Kidney (tissue), 14 donors: ENCODE data around the gene FHOD1. TPM values are rescaled to one million over a fixed set of nuclear protein-coding genes. Genes with fewer than 3 reads are reported as not detected.
A peak's percentile ranks its signal among the peaks of the same experiment; 100 is the strongest.

Experiments used
- DNase-seq, 5 donors: peaks; one replicate each; pipeline ENCODE4 v3.0.0-alpha.2; 2013 to 2020
- FAIRE-seq: peaks from 2 replicates; lab custom pipeline; 2012; peaks lifted over from hg19 to GRCh38; lab: Jason Lieb, UNC
- H3K27ac ChIP-seq, 2 donors: one replicate each; pipeline ENCODE4 v1.7.0; 2013; ENCODE audit warnings: low read depth in 2 of 2, low read length in 2 of 2, inconsistent platforms in 1 of 2
- H3K27me3 ChIP-seq: one replicate; pipeline ENCODE4 v1.7.1; 2013; ENCODE audit warnings: low read length, inconsistent platforms; ENCODE audit not compliant: control insufficient read depth, insufficient read depth
- H3K36me3 ChIP-seq, 3 donors: one replicate each; pipeline versions ENCODE4 v1.7.0 to v1.7.1; 2013; ENCODE audit warnings: low read length in 3 of 3, control low read depth in 1 of 3, inconsistent platforms in 1 of 3; ENCODE audit not compliant: insufficient read depth in 3 of 3, control insufficient read depth in 2 of 3
- H3K4me1 ChIP-seq, 3 donors: one replicate each; pipeline versions ENCODE4 v1.7.0 to v1.7.1; 2013; ENCODE audit warnings: low read length in 3 of 3, inconsistent platforms in 1 of 3, low read depth in 1 of 3; ENCODE audit not compliant: control insufficient read depth in 2 of 3, insufficient read depth in 2 of 3
- H3K4me3 ChIP-seq, 3 donors: one replicate each; pipeline versions ENCODE4 v1.7.0 to v1.8.1; 2013; ENCODE audit warnings: low read length in 3 of 3, control low read depth in 1 of 3, inconsistent platforms in 1 of 3
- H3K9ac ChIP-seq, 3 donors: one replicate each; pipeline versions ENCODE4 v1.7.0 to v1.7.1; 2013; ENCODE audit warnings: low read length in 3 of 3, control low read depth in 1 of 3, inconsistent platforms in 1 of 3
- H3K9me3 ChIP-seq, 3 donors: one replicate each; pipeline versions ENCODE4 v1.7.0 to v1.7.1; 2013; ENCODE audit warnings: low read length in 3 of 3, control low read depth in 1 of 3, inconsistent platforms in 1 of 3; ENCODE audit not compliant: control insufficient read depth in 2 of 3, insufficient read depth in 1 of 3
- intact Hi-C: fragments of 100-400 bp; cut with DNase I; formaldehyde crosslinking; loops from one replicate; pipeline ENCODE4 v1.11.1; 2022
- polyA plus RNA-seq: library from polyadenylated mRNA; stranded (reverse); fragments of 350-450 nt; fragmentation: Illumina TruSeq; extraction: RNeasy Lipid Tissue Mini Kit (QIAGEN cat#74804); gene quantifications from one replicate; pipeline ENCODE4 v1.2.3, GENCODE V29; 2014; ENCODE audit warnings: low read depth, low replicate concordance; ENCODE audit not compliant: insufficient read depth
- total RNA-seq: library from RNA; stranded (reverse); fragmentation: NEBNext Ultra II Directional; extraction: Animal tissue kit (Norgen Biotek cat#: 25700); gene quantifications from one replicate; pipeline ENCODE4 v1.2.1, GENCODE V29; 2021
- TF ChIP-seq, protein P1 (sequence below): IDR thresholded peaks from 3 replicates; pipeline ENCODE4 v1.5.1; 2012; ENCODE audit warnings: mild to moderate bottlenecking, moderate library complexity, borderline replicate concordance; ENCODE audit not compliant: insufficient read depth; ENCODE audit errors: extremely low read depth
- donor health status: control.
- donor health status: control.
- donor health status: control.
- donor health status: control.
- donor health status: control.
- donor health status: DM: yes; HTN: yes; CAD: no.
- donor health status: Normal renal cell carcinoma (clear cell type).

The FHOD1 gene
- total and polyA plus RNA-seq, 2 donors from 2014 or later, result 21.0 to 30.4 TPM

DNA sequence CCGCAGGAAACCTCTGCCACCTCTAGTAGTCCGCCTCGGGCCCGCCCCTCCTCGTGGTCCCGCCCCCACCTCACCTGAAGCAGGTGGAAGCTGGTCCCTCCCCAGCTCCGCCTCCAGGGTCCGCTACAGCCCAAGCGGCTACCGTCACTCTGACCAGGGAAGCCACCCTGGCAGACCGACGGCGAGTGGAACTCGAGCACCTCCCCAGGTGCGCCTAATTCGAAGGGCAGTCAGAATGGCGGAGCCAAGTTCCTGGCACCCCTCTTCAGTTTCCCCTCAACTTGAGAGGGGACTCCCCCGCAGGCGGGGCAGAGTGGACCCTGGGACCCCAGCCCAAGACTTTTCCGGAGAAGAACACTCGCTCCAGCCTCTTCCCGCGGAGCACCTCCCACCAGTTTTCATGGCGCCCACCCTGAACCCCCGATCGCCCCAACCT is 507 bp downstream of the FHOD1 start:
- Histone ChIP-seq H3K9ac (peak overlapping the region; percentile 21 to 82 (median 50)), H3K36me3 (no peaks in the 10 kb centered on the region), H3K27ac (peak overlapping the region; percentile 71 to 89), H3K4me1 (peaks cover 0 to 23% (median 9%) of the 10 kb centered on the region in 3 donors), H3K27me3 (peaks cover 13% of the 10 kb centered on the region), H3K9me3 (no peaks in the 10 kb centered on the region), H3K4me3 (peak overlapping the region; percentile 58 to 82 (median 64))
- no peak for FAIRE-seq
- peak; percentile 79 to 95 (median 84) for DNase-seq
- TF ChIP-seq, protein P1, sequence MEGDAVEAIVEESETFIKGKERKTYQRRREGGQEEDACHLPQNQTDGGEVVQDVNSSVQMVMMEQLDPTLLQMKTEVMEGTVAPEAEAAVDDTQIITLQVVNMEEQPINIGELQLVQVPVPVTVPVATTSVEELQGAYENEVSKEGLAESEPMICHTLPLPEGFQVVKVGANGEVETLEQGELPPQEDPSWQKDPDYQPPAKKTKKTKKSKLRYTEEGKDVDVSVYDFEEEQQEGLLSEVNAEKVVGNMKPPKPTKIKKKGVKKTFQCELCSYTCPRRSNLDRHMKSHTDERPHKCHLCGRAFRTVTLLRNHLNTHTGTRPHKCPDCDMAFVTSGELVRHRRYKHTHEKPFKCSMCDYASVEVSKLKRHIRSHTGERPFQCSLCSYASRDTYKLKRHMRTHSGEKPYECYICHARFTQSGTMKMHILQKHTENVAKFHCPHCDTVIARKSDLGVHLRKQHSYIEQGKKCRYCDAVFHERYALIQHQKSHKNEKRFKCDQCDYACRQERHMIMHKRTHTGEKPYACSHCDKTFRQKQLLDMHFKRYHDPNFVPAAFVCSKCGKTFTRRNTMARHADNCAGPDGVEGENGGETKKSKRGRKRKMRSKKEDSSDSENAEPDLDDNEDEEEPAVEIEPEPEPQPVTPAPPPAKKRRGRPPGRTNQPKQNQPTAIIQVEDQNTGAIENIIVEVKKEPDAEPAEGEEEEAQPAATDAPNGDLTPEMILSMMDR, result peak; percentile 23
- intact Hi-C loops, result no loop called here

DNA sequence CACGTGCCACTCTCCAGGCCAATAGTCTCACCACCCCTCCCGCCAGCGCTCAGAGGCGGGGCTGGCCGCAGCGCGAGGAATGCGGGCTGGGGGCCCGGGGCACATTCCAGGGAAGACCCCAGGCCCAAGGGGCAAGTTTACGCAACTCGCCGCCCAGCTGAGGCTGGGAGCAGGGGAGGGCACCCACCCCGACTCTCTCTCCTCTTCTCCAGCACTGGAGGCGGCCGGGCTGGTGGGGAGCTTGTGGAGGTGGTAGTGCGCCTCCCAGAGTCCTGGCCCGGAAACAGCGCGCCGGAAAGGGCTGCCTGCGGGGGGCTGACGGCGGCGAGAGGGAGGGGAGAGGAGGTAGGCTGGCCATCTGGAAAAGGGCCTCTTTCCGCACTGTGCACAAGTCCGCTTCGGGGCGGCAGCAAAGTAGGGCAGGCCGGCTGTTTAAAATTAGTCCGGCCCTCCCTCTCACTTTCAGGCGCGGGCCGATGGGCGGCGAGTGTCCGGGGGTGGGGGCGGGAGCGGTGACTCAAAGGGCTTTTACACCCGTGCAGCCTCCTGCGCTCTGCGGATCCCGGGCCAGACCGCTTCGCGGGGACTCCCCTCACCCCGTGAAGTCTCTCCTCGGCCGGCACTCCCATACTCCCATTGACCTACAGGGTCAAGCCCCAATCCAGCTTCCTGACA is 1.1 kb downstream of the FHOD1 start:
- Histone ChIP-seq H3K27ac (peak overlapping the region; percentile 71 to 89), H3K4me1 (peaks cover 0 to 29% (median 9%) of the 10 kb centered on the region in 3 donors), H3K9me3 (no peaks in the 10 kb centered on the region), H3K9ac (peak overlapping the region; percentile 21 to 82 (median 51)), H3K27me3 (peaks cover 13% of the 10 kb centered on the region), H3K4me3 (peak overlapping the region; percentile 58 to 82 (median 64)), H3K36me3 (no peaks in the 10 kb centered on the region)
- FAIRE-seq (no peak), DNase-seq (peak; percentile 90 to 97 (median 93))
- TF ChIP-seq, protein P1, result no peak
- intact Hi-C loops, result no loop called here

DNA sequence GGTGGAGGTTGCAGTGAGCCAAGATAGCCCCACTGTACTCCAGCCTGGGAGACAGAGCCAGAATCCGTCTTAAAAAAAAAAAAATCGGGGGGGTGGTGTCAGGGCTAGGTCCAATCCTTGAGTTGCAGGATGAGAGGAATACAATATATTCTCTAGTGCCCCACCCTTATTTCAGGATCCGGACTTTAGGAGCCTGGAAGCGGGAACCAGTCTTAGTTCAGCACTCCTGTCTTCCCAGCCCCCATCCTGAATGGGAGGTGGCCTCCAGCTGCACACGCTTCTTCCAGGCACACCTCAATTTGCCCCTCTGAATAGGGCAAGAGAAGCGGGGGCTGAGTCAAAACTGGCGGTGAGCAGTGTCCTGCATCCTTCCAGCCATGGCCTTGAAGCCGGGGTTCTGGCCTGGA is 1.6 kb downstream of the FHOD1 start:
- TF ChIP-seq, protein P1, result no peak
- Histone ChIP-seq H3K9me3 (no peaks in the 10 kb centered on the region), H3K27me3 (peaks cover 13% of the 10 kb centered on the region), H3K4me3 (peak overlapping the region; percentile 58 to 82 (median 64)), H3K36me3 (no peaks in the 10 kb centered on the region), H3K4me1 (peaks cover 0 to 32% (median 9%) of the 10 kb centered on the region in 3 donors), H3K9ac (peak overlapping the region in 2 of 3 donors; percentile 51 to 82), H3K27ac (peak overlapping the region; percentile 71 to 89)
- FAIRE-seq (no peak), DNase-seq (no peak)
- intact Hi-C loops, result no loop called here
